GM12872 (cell line): ENCODE data around the gene GCN1.

Source experiments
- CTCF ChIP-seq: IDR thresholded peaks from 3 replicates; pipeline ENCODE4 v1.5.1; 2011; ENCODE audit warnings: low read depth, mild to moderate bottlenecking, low read length, moderate library complexity; ENCODE audit not compliant: insufficient read depth

The GCN1 gene

GRCh38 chr12:120118321-120119061, 76.0 kb downstream of the GCN1 start:
- no peak for TF ChIP-seq CTCF

GRCh38 chr12:120117961-120118320, 76.6 kb downstream of the GCN1 start:
- TF ChIP-seq CTCF: no peak

- TF ChIP-seq CTCF: no peak
These were observed 77.5 kb downstream of the GCN1 start for GRCh38 chr12:120116792-120117651.

- TF ChIP-seq CTCF: no peak
These were observed 78.1 kb downstream of the GCN1 start, which contains the start of gene RAB35 for GRCh38 chr12:120116441-120116791. Gene RAB35 (minus strand): TSS chr12:120116753. CDS start chr12:120116650, 103 bp downstream.

GRCh38 chr12:120115692-120116440, 78.6 kb downstream of the GCN1 start:
- no peak for TF ChIP-seq CTCF

- no peak for TF ChIP-seq CTCF
These were observed 79.4 kb downstream of the GCN1 start for GRCh38 chr12:120115066-120115465.
